H54 (cell line): ENCODE measurements around the gene KIAA1217.
"Not testable (repeated sequence)": the region's sequence is repeated elsewhere in the genome, so short reads cannot be mapped to it uniquely, and the experiment has no call there.

ENCODE experiments used
- DNase-seq: peaks from one replicate; pipeline ENCODE4 v3.0.0; 2011; ENCODE audit warnings: low spot score, mixed read lengths; ENCODE audit not compliant: insufficient read length
- FAIRE-seq: peaks from 3 replicates; lab custom pipeline; 2011; peaks lifted over from hg19 to GRCh38; lab: Jason Lieb, UNC
- POLR2A ChIP-seq: IDR thresholded peaks from 2 replicates; pipeline ENCODE4 v1.6.1; 2011; ENCODE audit warnings: low read depth, mild to moderate bottlenecking, low read length

KIAA1217 gene

DNA sequence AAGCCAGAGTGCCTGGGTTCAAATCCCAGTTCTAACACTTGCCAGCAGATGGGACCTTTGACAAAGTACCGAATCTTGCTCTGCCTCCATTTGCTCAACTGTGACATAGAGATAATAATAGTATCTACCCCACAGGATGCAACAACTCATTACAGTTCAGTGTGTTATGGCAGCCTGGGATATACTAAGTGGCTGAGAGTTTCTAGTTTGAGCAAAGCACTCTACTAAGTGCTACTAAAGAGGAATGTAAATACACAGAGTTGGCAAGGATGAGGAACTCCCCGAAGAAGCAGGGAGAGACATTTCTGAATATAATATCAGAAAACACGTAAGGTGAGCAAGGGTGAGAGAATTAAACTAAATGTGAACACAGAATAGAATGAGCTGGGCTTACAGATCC lies 271.5 kb downstream of the KIAA1217 start:
- FAIRE-seq, result no peak
- no peak for TF ChIP-seq POLR2A
- DNase-seq, result no peak

DNA sequence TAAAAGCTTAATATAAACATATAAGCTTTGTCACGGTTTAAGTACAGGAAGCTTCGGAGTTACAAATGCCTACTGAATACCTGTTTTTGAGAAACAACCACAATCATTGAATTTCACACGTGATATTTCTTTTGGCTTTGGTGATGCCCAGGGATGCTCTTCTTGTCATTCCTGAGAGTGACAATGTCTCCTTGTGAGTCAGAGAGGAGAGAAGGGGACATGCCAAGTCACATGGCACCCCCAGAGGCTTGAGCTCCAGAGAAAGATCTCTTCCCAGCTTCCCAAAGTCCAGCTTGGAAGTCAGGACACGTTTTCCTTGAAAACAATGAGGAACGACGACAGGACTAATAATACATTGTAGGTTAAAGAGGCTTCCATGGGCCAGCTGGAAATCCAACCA lies 272.3 kb downstream of the KIAA1217 start:
- no peak for DNase-seq
- no peak for TF ChIP-seq POLR2A
- no peak for FAIRE-seq

DNA sequence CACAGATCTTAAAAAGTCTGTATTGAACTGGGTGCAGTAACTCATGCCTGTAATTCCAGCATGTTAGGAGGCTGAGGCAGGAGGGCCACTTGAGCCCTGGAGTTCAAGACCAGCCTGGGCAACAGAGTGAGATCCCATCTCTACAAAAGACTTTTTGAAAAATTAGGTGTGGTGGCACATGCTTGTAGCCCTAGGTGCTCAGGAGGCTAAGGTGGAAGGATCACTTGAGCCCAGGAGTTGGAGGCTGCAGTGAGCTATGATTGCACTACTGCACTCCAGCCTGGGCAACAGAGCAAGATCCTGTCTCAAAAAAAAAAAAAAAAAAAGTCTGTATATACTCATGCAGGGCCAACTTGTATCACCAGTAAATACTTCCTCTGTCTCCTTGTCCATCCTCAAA lies 273.8 kb downstream of the KIAA1217 start:
- not testable (repeated sequence) for FAIRE-seq, DNase-seq

DNA sequence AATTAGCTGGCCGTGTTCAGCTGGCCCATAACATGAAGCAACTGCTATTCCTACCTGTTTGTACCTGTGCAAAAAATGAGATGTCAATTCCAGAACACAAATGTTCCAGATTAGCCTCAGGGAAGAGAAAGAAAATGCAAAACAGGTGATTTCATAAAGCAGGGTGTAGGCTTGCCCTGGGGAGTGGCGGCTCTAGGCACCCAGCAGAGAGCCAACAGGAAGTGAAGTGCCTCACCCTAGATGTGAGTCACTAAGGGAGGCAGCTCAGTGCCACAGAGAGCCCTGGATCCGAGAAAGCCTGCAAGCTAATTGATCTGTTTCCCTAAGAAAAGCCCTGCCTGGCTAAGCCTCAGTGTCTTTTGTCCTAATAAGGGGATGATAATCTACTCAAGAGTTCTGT lies 274.8 kb downstream of the KIAA1217 start:
- peak; percentile 96 for FAIRE-seq

DNA sequence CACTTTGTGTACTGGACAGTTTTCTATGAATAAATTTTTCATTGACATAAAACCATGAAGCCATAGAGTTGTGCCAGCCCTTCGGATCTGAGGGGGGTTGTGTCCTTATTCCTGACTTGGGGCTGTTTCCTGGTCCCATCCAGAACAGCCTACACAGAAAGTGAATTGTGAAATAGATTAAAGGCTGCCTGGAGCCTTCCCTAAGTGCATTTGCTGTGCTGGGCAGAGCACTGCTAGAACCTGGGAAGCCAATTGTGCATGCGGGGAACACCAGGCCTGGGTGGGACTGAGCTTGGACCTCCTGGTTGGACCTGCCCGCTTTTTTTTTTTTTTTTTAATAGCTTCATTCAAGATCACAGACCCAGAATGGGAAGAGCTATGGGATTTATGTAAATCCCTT lies 275.8 kb downstream of the KIAA1217 start:
- DNase-seq (no peak), FAIRE-seq (no peak)
- no peak for TF ChIP-seq POLR2A

More for the DNA sequence above, 274.8 kb downstream of the KIAA1217 start:
- TF ChIP-seq POLR2A, result no peak
- peak; percentile 86 for DNase-seq

DNA sequence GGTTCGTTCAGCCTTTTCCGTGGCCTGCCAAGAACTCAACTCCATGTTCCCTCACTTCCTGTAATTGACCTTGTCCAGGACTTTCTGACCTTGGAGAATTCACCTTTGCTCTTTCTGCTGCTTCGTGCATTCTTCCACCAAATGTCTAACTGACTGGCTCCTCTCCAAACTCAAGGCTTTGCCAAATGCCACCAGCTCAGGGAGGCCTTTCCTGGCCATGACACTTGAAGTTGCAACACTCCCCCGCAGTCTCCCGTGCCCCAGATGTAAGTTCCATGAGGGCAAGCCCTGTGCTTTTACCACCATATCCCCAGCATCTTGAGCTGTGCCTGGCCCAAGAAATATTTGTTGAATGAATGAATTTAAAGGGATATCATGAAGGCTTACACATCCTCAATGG lies 276.4 kb downstream of the KIAA1217 start:
- FAIRE-seq (no peak), DNase-seq (no peak)

DNA sequence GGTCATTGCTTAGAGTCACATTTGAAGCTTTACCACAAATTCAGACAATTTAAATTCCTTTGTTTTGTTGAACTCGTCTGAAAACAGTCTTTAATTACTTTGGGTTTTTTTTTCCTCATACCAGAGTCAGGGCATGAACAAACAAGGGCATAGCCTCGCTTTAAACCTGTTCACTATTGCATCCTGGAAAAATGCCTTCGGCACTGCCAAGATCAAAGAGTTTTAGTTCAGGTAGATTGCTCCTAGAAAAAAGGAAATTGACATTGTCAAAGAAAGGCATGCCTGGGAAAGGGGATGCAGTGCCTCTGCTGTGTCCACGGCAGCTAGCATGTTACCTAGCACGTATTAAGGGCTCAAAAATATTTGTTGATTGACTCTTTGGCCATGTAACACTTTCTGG lies 279.7 kb downstream of the KIAA1217 start:
- FAIRE-seq, result no peak
- DNase-seq, result no peak
- TF ChIP-seq POLR2A, result no peak

More for the DNA sequence above, 276.4 kb downstream of the KIAA1217 start:
- no peak for TF ChIP-seq POLR2A

DNA sequence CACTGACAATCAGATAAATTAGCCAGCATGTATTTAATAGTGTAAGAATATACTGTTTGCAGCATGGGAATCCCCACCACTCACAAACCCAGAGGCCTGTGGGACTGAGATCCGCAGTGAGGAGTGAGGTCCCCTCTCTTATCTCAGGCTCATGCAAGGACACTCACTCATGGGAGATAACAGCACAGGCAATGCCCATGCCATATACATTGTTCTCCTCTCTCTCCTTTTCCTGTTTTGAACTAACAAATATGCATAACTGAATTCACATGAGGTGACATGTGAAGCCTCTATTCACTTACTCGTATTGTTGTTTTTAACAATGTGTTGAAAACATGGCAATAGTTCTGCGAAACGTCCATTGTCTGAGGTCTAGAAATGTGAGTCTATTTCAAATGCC lies 284.2 kb downstream of the KIAA1217 start:
- DNase-seq (no peak), FAIRE-seq (no peak)
- TF ChIP-seq POLR2A, result no peak

DNA sequence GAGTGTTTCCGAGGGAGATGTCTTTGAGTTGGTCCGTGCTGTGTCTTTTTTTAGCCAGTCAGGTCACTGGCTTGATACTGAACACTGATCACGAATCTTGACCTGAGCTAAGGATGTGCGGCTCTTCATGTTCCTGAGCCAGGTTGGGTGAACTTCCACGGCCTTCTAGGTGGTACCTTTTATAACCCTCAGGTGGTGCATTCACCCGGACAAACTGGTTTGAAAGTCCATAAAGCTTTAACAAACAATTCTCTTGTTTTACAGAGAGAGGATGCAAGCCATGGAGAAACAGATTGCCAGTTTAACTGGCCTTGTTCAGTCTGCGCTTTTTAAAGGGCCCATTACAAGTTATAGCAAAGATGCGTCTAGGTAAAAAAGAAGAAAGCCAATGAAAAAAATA lies 285.3 kb downstream of the KIAA1217 start:
- TF ChIP-seq POLR2A, result no peak
- DNase-seq (no peak), FAIRE-seq (no peak)

DNA sequence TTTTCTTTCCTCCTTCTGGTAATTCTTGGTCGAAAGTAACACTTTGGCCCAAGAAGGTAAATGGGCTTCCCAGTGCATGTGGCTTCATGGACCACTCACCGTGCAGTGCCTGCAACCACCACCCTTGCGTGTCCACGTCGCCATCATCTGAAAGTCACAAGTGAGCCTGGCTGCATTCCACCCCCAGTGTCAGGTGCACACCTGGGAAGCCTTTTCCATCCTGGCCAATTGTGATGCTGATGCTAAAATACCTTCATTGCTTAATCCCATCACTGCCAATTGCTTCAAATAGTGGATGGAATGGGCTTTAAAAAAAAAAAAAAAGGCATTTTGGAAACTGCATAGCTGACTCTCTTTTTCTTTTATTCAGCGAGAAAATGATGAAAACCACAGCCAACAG lies 285.8 kb downstream of the KIAA1217 start:
- no peak for TF ChIP-seq POLR2A
- FAIRE-seq, result no peak

DNA sequence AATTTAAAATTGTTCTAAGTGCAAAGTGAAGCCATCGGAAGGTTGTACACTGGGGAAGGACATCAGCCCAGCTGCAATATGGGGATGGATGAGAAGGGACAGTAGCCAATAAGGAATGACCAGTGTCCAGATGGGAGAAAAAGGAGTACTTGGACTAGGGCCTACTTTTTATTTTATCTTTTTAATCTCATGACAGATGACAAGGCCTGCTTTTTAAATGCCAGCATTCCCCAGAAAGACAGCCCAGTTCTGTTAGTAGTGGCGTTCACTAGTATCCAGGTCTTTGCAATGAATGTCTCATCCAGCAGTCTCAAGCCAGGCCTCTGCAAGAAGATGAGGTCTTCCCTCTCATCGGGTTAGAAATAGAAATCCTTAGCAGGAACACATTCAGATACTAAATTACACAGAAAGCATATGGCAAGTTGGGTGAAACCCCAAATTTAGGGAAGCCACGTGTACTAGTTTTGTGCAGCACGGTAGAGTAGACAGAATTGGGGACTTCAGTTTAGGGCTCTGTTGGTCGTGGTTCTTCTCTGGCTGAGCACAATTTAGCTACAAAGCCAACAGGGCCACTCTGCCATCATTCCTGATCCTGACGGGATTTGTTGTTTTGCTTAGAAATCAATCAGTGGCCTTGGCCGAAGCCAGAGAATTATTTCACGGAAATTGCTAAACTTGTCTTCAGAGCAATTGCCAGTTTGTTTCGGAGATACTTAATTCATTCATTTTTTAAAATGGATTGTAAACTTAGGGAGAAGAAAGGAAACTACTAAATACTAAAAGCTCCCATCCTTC lies 286.9 kb downstream of the KIAA1217 start:
- TF ChIP-seq POLR2A, result no peak
- no peak for FAIRE-seq
- no peak for DNase-seq

More for the DNA sequence above, 285.8 kb downstream of the KIAA1217 start:
- no peak for DNase-seq

DNA sequence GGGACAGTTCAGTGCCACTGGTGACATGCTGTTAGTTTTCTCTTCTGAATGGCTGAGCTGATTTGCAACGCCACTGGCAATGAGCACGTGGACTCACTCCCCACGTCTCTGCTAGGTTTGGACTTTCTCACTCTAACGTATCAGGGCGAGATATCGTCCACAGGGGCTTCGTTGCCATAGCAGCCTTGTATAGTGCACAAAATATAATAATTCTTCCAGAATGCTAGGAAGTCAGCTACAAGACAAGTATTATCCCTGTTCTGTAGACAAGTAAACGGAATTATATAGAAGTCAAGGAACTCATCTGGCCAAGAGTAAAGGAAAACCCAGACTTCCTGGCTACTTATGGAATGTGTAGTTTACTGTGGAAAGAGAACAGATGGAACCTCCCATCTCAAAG lies 288.0 kb downstream of the KIAA1217 start:
- DNase-seq (no peak), FAIRE-seq (no peak)
- TF ChIP-seq POLR2A, result no peak

DNA sequence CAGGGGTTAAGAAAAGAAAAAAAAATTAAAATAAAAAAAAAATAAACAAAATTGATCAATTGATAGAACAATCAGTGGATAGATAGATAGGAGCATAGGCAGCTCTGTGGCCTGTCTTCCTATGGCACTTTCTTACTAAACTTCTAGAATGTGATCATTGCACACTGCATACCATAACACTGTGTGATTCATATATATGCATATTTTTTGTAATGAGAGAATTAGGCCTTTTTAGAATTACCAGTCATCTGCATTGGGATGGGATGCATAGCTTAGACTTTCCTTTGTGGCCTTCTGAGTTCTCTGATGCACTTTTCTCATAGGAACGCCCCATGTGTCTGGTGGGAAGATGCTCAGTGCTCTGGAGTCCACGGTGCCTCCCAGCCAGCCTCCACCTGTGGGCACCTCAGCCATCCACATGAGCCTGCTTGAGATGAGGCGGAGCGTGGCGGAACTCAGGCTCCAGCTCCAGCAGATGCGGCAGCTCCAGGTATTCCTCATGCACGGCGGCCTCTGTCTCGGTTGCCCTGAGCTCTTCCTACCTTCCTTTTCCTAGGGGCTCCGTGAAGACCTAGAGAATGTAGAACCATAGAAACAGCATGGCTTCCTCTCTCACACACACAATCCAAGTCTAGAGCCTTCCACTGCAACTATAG lies 292.2 kb downstream of the KIAA1217 start:
- DNase-seq (no peak), FAIRE-seq (no peak)

DNA sequence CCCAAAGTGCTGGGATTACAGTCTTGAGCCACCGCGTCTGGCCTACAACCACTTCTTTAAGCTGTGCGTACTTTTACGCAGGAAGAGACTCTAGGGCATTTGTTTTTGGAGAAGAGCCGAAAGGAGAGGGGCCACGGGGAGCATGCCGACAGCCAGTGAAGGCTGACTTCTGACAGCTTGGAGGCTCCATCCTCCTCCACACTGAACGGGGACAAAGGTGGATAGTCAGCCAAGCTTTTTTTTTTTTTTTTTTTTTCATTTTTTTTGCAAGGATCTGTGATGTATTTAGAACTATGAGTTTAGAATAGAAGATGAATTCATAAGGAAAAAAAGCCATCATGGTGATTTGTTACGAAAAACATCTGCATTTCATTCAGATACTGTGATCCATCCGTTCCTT lies 293.1 kb downstream of the KIAA1217 start:
- no peak for TF ChIP-seq POLR2A
- FAIRE-seq, result no peak
- DNase-seq, result no peak

More for the DNA sequence above, 292.2 kb downstream of the KIAA1217 start:
- no peak for TF ChIP-seq POLR2A
